ENCODE results near the gene DHRS12. TPM values are rescaled to one million over a fixed set of nuclear protein-coding genes. Genes with fewer than 3 reads are reported as not detected.

DHRS12 gene
- polyA plus RNA-seq, 4 donors = 20.3 to 21.9 (median 21.0) TPM

GRCh38 chr13:51731759-51732158, 72.2 kb downstream of the DHRS12 start:
- DNase-seq (ENCODE audit: low read depth in 4 of 4, low spot score in 2 of 4) = no peak

DNA sequence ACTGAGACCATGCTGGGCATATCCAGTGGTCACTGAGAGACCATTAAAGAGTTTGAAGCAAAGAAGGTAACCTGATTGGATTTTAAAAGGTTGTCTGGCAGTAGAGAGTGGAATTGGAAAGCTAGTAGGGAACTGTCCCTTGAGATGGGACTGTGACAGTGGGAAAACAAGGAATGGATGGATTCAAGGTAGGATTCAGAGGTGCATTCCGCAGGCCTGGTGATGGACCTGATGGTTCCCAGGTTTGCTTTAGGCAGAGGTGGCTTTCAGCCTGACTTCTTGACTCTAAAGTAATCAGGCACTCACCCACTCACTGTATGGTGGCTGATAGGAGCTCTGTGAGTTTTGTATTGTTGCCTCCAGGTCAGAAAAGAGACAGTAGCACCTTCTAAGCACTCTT, 73.0 kb downstream of the DHRS12 start:
- no peak for DNase-seq (ENCODE audit: low read depth in 4 of 4, low spot score in 2 of 4)

DNA sequence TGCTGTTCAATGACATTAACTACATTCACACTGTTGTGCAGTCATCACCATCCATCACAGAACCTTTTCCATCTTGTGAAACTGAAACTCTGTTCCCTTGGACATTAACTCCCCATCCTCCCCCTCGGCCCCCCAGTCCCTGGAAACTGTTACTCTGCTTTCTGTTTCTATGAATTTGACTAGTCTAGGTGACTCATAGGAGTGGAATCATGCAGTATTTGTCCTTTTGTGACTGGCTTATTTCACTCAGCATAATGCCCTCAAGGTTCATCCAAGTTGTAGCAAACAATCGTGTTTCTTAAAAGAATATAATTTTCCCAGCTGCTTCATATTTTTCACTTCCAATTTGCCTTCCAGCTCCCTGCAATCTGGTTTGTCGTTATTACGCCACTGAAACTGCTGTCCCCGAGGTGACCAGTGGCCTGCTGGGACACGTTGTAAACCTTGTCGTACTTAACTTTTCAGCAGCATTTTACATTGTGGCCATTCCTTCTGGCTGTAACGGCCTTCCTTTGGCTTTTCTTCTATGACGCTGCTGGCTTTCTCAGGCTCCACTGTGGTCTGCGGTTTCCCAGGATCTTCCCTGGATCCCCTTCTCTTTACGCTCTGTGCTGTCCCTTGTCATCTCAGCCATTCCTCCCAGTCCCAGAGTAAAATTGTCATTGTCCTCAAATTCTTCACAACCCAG, 74.0 kb downstream of the DHRS12 start:
- DNase-seq (ENCODE audit: low read depth in 4 of 4, low spot score in 2 of 4) = no peak

GRCh38 chr13:51728972-51729371, 75.0 kb downstream of the DHRS12 start:
- no peak for DNase-seq (ENCODE audit: low read depth in 4 of 4, low spot score in 2 of 4)

- no peak for DNase-seq (ENCODE audit: low read depth in 4 of 4, low spot score in 2 of 4)
These were observed 75.7 kb downstream of the DHRS12 start for GRCh38 chr13:51728275-51728673.

- no peak for DNase-seq (ENCODE audit: low read depth in 4 of 4, low spot score in 2 of 4)
These were observed 76.2 kb downstream of the DHRS12 start for GRCh38 chr13:51727634-51728274.

GRCh38 chr13:51726446-51727193, 77.3 kb downstream of the DHRS12 start:
- no peak for DNase-seq (ENCODE audit: low read depth in 4 of 4, low spot score in 2 of 4)

DNA sequence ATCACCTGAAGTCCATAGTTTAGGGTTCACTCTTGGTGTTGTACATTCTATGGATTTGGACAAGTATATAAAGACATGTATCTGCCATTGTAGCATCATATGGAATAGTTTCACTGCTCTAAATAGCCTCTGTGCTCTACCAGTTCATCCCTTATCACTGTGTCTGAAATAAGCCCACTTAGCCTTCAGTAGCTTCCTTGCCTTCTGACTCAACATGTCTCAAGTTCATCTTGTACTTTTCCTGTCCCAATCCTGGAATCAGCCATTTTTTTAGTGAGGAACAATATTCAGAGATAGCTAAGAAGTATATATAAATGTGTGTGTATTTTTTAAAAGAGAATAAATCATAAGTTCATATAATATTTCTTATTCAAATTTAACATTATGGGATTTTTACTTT, 79.2 kb downstream of the DHRS12 start:
- no peak for DNase-seq (ENCODE audit: low read depth in 4 of 4, low spot score in 2 of 4)

DNA sequence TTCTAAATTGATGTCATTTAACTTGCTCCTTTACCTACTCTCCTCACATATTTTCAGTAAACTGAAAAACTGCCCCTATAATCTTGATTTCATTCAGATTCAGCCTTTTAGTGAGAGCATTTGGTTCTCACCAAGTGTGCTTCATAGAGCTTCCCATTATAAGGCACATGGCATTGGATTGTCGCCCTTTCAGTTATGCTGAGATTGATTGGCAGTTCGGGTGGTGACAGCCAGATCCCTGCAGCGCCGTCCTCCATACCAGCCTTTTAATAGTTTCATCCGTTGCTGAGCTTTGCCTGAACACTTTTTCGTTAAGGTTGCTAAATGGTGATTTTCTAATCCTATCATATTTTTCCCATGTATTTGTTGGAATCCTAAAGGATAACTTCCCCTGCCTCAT, 80.4 kb downstream of the DHRS12 start:
- DNase-seq (ENCODE audit: low read depth in 4 of 4, low spot score in 2 of 4) = no peak

DNA sequence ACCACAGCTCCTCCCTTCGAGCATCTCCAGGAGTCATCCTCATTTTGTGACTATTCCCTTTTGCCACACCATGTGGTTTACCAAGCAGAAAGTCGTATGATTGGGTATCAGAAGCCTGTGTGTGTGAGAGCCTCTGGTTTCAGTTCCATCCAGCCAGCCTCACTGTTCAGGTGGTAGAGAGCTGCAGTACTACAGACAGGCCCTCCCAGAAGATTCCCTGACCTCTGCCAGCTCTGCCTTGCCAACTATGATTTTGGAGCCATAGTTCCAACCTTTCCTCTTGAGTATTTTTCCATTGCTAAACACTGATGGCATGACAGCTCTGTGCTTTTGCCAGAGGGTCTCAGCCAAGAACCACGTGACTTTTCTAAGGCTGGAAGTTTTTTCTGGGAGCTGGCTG, 82.5 kb downstream of the DHRS12 start:
- no peak for DNase-seq (ENCODE audit: low read depth in 4 of 4, low spot score in 2 of 4)

GRCh38 chr13:51719394-51719793, 84.6 kb downstream of the DHRS12 start:
- DNase-seq (ENCODE audit: low read depth in 4 of 4, low spot score in 2 of 4) = no peak

Other genes with a start within 250 kb of the DHRS12 start
- gene WDFY2, start 219.7 kb downstream of the DHRS12 start, polyA plus RNA-seq (ENCODE audit: insufficient read length in 4 of 4) = 10 to 100 TPM; 10.7 to 20.4 (median 14.9) TPM
- under 1 TPM in 3 of 4 donors, not detected in 1; 0.20 to 0.66 (median 0.63) TPM for gene TMEM272, start 41.0 kb upstream of the DHRS12 start, polyA plus RNA-seq (ENCODE audit: insufficient read length in 4 of 4)
- not detected for gene CCDC70, start 57.8 kb upstream of the DHRS12 start, polyA plus RNA-seq (ENCODE audit: insufficient read length in 4 of 4)
- 10 to 100 TPM; 15.5 to 22.6 (median 18.8) TPM for gene ATP7B, start 207.3 kb upstream of the DHRS12 start, polyA plus RNA-seq (ENCODE audit: insufficient read length in 4 of 4)
- gene ALG11, start 208.2 kb upstream of the DHRS12 start, polyA plus RNA-seq (ENCODE audit: insufficient read length in 4 of 4) = 10 to 100 TPM; 23.3 to 34.1 (median 31.2) TPM
- gene UTP14C, start 220.5 kb upstream of the DHRS12 start, polyA plus RNA-seq (ENCODE audit: insufficient read length in 4 of 4) = 10 to 100 TPM; 30.6 to 37.3 (median 33.2) TPM